GM10266 (cell line): ENCODE results near the gene SPI1.

Experiments
- DNase-seq: peaks from one replicate; pipeline ENCODE4 v3.0.0; 2012; ENCODE audit errors: extremely low spot score
- CTCF ChIP-seq: IDR thresholded peaks from 2 replicates; pipeline ENCODE4 v1.5.1; 2012; ENCODE audit warnings: mild to moderate bottlenecking, low read depth; ENCODE audit not compliant: control insufficient read depth, insufficient read depth; ENCODE audit errors: missing control alignments

The SPI1 gene

GRCh38 chr11:47394322-47395222, 16.2 kb upstream of the SPI1 start:
- no peak for TF ChIP-seq CTCF
- peak; percentile 85 for DNase-seq

GRCh38 chr11:47394050-47394321, 15.6 kb upstream of the SPI1 start:
- no peak for DNase-seq
- no peak for TF ChIP-seq CTCF

- TF ChIP-seq CTCF: no peak
- DNase-seq: no peak
Observed at GRCh38 chr11:47393163-47394049, 15.1 kb upstream of the SPI1 start.

GRCh38 chr11:47392546-47393162, 14.3 kb upstream of the SPI1 start:
- no peak for TF ChIP-seq CTCF

GRCh38 chr11:47391711-47392432, 13.5 kb upstream of the SPI1 start:
- no peak for TF ChIP-seq CTCF
- no peak for DNase-seq

More at GRCh38 chr11:47392546-47393162, 14.3 kb upstream of the SPI1 start:
- DNase-seq: no peak

- TF ChIP-seq CTCF: no peak
- no peak for DNase-seq
Observed at GRCh38 chr11:47391077-47391583, 12.8 kb upstream of the SPI1 start.
